H54 (cell line): ENCODE measurements around the gene C14orf119.

ENCODE experiments used
- DNase-seq: peaks from one replicate; pipeline ENCODE4 v3.0.0; 2011; ENCODE audit warnings: low spot score, mixed read lengths; ENCODE audit not compliant: insufficient read length
- FAIRE-seq: peaks from 3 replicates; lab custom pipeline; 2011; peaks lifted over from hg19 to GRCh38; lab: Jason Lieb, UNC
- POLR2A ChIP-seq: IDR thresholded peaks from 2 replicates; pipeline ENCODE4 v1.6.1; 2011; ENCODE audit warnings: low read depth, mild to moderate bottlenecking, low read length

C14orf119 gene

DNA sequence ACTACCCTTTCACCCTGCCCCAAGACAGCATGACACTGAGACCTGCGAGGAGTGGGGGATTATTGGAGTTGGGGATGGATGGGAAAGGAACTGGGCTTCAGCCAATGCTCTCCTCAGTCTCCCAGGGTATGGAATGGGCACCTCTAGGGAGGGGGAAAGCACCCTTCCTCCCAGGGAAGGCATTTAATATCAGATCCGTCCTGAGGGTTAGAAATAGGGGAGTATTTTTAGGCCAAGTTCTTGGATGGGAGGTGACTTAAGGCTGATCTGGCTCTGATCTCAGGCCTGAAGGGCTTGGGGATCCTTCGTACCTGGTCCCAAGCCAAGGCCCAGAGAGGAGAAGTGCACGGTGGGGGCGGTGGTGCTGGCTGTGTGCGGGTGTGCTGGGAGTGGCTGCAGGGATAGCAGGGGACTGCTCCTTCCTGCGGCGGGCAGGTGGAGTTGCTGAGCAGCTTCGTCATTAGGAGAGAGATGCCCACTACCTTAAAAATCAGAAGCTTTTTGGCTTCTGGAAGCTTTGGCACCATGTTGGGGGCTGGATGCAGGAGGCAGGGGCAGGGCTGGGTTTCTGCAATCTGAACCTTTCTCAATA lies 30.7 kb downstream of the C14orf119 start:
- DNase-seq (no peak), FAIRE-seq (no peak)
- TF ChIP-seq POLR2A, result no peak

DNA sequence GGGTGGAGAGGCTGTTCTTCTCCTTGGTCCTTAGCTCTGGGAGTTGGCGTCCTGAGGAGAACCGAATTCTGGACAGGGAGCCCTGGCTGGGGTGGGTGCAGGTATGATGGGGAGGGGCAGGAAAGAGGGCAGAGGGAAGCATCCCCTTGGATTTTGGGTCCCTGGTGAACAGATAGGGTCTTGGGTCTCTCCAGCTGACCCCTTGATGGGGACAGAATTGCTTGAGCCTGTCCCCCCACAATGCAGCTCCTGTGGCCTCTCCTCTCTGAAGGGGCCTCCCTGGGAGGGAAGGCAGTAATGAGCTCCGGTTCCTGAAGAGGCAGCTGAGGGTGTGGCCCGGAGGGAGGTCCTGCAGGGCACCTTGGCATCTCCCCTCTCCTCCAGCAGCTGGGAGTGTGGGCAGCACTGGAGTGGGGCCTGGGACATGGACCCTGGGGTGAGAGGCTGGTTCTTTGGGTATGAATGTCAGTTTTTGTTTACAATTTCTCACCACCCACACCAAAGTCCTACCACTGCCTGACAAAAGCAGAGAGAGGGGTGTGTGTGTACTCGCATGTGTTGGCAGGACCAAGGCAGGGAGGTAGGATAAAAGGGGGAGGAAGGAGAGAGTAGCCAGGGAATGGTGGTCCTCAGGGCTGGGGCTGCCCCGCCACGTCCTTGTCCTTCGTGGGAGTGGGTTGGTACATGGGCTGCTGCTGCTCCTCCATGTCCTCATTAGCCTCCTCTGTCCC lies 31.4 kb downstream of the C14orf119 start:
- no peak for FAIRE-seq
- no peak for TF ChIP-seq POLR2A

DNA sequence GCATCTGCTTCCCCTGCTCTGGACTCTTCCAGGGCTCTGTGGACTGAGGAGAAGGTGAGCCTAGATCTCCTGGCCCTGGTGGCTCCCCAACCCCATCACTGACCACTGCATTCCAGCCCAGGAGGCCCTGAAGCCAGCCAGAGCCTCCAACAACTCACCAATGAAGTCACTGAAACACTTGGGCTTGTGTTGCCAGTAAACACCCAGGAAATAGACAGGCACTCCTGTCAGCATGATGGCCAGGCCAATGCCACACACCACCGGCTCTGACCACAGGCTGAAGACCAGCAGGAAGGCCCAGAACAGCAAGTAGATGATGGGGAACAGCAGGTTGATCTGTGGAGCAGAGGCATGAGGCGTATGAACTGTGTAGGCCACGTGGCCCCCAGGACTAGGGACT lies 32.6 kb downstream of the C14orf119 start:
- DNase-seq (no peak), FAIRE-seq (no peak)
- no peak for TF ChIP-seq POLR2A

More for the DNA sequence above, 31.4 kb downstream of the C14orf119 start:
- DNase-seq, result no peak

DNA sequence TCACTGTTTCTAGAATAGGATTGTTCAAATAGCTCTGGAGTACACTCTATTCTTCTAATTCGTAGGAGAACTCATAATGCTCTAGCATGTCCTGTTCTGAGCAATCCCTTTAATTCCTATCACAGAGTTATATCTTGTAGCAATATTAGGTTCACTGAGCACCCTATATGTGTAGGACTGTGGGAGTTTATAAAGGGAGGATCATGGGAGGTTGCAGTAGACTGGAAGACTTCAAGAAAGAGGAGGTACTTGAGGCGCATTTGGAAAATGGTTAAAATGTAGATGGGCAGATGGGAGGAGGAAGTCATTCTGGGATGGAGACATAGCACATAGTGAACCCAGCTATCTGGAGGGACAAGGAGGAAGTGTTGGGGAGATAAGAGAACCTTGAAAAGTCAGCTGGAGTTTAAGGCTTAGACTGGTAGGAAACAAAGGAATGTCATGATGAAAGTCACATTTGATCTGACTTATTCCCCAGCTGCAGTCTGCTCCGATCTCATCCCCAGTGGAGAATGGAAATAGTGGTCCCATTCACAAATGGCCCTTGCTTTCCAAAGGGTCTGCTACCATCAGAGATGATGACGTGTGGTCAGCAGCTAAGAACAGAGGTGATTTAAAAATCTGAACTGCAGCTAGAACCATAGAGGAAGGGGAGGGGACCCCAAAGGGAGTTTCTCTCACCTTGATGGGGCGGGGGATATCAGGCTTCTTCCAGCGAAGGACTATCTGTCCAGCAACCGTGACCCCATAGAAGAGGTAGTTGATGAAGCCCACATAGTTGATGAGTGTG lies 33.9 kb downstream of the C14orf119 start:
- DNase-seq (no peak), FAIRE-seq (no peak)
- no peak for TF ChIP-seq POLR2A

DNA sequence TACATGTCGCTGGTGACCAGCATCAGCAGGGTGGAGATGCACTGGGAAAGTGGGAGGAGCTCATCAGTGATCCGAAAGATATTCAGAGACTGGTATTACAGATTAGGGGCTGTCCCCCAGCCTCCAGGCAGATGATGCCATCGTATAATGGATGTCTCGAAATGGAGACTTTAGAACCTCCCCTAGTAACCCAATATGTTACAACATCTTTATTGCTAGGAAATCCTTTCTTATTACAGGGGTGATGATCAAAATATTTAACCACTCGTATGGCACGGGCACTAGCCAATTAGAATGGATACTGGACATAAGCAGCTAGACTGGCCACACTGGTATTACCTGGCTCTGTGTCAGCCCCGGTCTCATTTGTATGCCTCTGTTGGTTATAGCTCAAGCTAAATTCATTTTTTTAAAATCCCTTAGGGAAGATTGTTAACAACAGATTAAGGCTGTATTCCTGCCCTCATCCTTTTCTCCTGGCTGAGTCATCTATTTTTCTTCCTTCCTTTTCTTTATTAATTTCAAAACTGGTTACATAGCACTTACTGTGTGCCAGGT lies 34.5 kb downstream of the C14orf119 start:
- DNase-seq (no peak), FAIRE-seq (no peak)
- no peak for TF ChIP-seq POLR2A

DNA sequence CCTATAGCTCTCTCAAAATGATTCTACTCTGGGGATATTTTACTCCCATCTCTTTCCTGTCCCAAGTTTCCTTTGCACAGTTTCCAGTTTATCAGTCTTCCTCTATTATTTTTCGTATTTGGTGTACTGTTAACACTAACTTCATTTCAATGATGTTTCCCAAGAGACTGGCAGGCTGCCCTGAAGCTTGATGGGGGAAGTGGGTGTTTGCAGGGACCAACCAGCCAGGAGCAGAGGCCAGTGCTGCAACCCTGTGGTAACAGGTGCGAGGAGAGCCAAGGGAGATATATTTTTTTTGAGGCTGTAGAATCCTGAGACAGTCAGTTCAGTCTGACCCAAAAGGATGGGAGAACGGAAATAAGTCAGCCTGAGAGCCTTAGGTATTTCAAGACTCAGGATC lies 35.6 kb downstream of the C14orf119 start:
- DNase-seq, result no peak

DNA sequence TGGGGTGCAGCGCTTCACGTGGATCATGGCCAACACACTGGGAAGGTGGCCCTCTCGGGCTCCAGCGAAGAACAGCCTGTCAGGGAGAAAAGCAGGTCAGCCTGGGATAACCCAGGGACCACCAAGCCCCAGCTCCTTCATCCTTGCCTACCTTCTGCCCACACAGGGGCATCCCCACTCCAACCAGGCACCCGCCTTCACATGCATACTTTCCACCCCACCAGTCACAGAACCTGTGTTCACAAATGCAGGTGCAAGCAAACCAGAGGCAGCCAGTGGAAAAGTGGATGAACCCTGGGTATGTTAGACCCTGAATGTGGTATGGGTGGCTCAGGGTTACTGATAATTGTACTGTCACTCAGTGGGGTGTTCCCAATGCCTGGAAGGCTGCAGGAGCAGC lies 36.2 kb downstream of the C14orf119 start:
- no peak for FAIRE-seq
- DNase-seq, result no peak
- TF ChIP-seq POLR2A, result no peak

More for the DNA sequence above, 35.6 kb downstream of the C14orf119 start:
- FAIRE-seq, result no peak
- TF ChIP-seq POLR2A, result no peak

DNA sequence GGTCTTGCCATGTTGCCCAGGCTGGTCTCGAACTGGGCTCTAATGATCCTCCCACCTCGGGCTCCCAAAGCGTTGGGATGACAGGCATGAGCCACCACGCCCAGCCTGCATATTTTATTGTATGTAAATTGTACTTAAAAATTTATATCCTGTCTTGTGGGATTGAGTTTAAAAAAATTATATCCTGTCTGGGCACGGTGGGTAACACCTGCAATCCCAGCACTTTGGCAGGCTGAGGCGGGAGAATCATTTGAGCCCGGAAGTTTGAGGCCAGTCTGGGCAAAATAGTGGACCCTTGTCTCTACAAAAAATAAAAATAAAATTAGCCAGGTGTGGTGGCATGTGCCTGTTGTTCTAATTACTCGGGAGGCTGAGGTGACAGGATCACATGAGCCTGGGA lies 37.7 kb downstream of the C14orf119 start:
- TF ChIP-seq POLR2A, result no peak
- FAIRE-seq, result no peak
- DNase-seq, result no peak

DNA sequence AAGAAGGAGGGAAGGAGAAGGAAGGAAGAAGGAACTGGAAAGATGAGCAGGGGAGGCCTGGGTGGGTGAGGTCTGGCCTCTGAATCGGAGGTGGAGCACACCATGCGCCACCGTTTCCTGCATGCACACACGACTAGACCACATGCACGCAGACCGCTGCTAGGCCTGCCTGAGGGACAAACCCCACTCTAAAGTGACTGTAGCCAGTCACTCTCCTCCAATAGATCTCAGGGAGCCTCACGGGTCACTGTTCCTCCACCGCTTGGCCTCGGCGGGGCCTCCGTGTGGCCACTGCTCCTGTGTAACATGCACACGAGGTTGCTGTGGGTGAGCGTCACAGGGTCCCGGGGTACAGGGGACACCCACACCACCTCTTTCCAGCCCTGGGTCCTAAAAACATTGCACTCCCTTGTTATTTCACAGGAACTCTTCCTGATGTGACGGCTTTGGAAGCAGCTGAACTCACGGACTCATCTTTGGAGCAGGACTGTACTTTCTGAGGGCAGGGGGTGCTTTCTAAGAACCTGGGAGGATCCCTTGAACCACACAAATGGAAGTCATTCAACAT lies 41.3 kb downstream of the C14orf119 start:
- TF ChIP-seq POLR2A, result no peak
- FAIRE-seq (no peak), DNase-seq (no peak)

DNA sequence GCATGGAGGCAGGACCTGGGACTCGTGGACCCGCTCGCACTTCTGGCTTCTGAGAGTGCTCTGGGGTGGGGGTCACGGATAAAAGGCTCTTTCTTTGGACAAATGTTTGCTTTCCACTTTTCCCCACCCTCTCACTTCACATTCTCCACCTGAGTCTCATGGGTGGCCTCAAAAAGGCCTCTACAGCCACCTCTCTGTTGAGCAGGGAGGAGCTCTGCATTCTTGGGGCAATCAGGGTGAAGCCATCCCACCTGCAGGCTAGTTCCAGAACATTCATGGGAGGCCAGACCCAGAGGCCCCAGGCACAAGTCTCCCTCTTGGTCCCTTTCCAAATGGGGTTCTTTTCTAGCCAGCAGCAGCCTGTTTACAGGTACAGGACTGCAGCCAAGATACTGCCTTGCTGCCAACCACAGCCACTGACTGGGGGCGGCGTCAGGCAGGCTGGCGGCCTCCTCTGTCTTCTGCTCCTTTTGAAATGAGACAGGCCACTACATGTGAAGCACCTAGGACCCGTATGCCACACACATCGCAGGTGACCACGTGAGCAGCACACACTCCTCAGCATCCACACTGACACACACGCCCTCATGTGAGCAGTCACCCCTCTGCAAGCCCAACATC lies 42.0 kb downstream of the C14orf119 start:
- FAIRE-seq (no peak), DNase-seq (no peak)
- no peak for TF ChIP-seq POLR2A

DNA sequence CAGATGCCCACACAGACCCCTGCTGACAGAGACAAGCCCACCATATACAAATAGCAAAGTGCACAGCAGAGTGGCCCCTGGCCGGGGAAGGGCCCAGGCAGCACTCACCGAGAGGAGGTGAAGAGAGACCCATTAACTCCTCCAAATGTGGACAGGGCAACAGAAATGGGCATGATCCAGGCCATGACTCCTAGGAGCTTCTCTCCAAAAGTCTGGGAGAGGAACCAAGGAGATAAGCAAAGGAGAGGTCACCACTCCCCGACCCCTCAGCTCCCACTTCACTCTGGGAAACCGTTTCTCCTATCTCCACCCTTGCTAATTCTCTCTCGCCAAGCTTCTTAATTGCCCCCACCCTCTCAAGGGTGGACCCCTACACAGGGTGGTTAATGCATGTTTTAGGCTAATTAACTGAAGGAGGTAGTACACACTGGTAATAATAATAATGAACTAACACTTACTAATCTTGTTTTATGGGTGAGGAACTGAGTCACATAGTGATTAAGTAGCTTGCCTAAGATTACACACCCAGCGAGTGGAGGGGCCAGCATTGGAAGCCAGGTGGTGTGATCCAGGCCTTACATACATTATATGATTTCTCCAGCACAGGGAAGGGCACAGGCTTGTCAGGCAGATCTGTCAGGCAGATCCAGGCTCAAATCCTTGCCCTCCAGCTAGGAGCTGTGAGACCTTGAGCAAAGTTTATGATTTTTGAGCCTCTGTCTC lies 42.7 kb downstream of the C14orf119 start:
- FAIRE-seq (no peak), DNase-seq (no peak)
- no peak for TF ChIP-seq POLR2A

DNA sequence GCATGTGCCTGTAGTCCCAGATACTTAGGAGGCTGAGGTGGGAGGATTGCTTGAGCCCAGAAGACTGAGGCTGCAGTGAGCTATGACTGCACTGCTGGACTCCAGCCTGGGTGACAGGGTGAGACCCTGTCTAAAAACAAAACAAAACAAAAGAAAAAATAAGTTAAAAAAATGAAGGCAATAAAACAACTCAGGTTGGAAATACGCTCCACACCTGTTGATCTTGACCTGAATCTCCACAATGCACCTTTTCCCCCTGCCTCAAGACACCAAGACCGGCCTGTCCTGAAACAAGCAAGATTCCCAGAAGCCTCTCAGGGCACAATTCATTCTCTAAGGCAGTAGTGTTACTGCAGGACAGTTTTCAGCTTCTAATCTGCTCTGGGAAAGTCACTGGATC lies 44.6 kb downstream of the C14orf119 start:
- no peak for TF ChIP-seq POLR2A
- FAIRE-seq (no peak), DNase-seq (no peak)

DNA sequence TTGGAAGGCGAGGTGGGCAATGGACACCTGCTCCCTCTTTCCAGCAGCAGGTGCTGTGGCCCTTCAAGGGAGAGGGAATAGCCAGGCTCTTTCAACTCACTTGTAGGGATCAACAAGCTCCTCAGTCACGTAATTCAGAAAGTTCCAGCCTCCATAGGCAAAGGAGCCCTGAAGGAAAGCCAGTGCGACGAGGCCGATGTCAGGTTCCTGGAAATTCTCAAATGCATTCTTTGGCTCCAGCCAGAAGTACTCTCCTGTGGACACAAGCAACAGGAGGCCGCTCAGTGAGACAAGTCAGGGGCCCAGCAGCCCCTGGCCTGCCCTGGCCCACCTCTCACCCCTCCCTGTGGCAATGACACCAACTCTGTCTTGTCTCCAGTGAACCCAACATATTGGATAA lies 45.1 kb downstream of the C14orf119 start:
- DNase-seq (no peak), FAIRE-seq (no peak)
- no peak for TF ChIP-seq POLR2A
